Stomach (tissue), 4 donors: ENCODE results near the gene POU3F1.

ENCODE experiments used
- EP300 ChIP-seq: sonication (generic); formaldehyde crosslinking; IDR thresholded peaks from one replicate; pipeline ENCODE4 v1.6.1; 2017; ENCODE audit warnings: antibody characterized with exemption
- POLR2A ChIP-seq, 4 donors: fragments of 450-650 bp; IDR thresholded peaks; one replicate each; pipeline ENCODE4 v1.6.1; 2016; ENCODE audit warnings: antibody characterized with exemption in 4 of 4, control low read depth in 2 of 4, mild to moderate bottlenecking in 1 of 4, moderate library complexity in 1 of 4
- POLR2AphosphoS5 ChIP-seq, 3 donors: sonication (generic); formaldehyde crosslinking; IDR thresholded peaks; one replicate each; pipeline ENCODE4 v1.6.1; 2016; ENCODE audit warnings: antibody characterized with exemption in 3 of 3
- TF ChIP-seq, protein P1 (sequence below), 7 experiments: fragments of 450-650 bp in 4 of 7; fragments of 200-600 bp in 3 of 7; sonication (generic) in 3 of 7; IDR thresholded peaks; one replicate each; pipeline ENCODE4 v1.5.1; 2016 to 2019; ENCODE audit warnings: antibody characterized with exemption in 7 of 7, control low read depth in 2 of 7, mild to moderate bottlenecking in 1 of 7

DNA sequence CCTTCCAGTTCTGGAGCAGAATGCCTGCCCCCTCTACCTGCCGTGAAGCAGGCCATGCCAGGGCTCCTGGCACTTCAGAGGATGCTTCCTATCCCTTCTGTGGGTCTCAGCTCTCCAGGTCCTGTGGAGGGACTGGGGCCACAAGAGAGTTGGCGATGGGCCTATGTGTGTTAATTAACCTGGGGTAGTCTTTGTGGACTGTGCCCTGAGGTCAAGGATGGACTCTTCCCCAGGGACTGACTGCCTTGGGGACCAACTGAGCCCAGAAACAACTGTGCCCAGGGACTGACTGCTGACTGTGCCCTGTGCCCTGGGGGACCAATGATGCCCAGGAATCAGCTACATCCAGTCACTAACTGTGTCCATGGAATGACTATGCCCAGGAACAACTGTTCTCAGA is 37.5 kb upstream of the POU3F1 start:
- TF ChIP-seq POLR2AphosphoS5 (IDR thresholded peaks at IDR 0.05) (no peak), EP300 (no peak), POLR2A (IDR thresholded peaks at IDR 0.05) (no peak)
- TF ChIP-seq, protein P1, sequence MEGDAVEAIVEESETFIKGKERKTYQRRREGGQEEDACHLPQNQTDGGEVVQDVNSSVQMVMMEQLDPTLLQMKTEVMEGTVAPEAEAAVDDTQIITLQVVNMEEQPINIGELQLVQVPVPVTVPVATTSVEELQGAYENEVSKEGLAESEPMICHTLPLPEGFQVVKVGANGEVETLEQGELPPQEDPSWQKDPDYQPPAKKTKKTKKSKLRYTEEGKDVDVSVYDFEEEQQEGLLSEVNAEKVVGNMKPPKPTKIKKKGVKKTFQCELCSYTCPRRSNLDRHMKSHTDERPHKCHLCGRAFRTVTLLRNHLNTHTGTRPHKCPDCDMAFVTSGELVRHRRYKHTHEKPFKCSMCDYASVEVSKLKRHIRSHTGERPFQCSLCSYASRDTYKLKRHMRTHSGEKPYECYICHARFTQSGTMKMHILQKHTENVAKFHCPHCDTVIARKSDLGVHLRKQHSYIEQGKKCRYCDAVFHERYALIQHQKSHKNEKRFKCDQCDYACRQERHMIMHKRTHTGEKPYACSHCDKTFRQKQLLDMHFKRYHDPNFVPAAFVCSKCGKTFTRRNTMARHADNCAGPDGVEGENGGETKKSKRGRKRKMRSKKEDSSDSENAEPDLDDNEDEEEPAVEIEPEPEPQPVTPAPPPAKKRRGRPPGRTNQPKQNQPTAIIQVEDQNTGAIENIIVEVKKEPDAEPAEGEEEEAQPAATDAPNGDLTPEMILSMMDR (IDR thresholded peaks at IDR 0.05) = no peak
